ENCODE results near the gene PPP2R2B.
A peak's percentile ranks its signal among the peaks of the same experiment; 100 is the strongest.

PPP2R2B gene

GRCh38 chr5:146797658-146798057, 80.9 kb downstream of the PPP2R2B start:
- peaks cover 54% of the 10 kb centered on the region for H3K4me1 ChIP-seq (ENCODE audit: control insufficient read depth, insufficient read depth, low read length)
- no peaks in the 10 kb centered on the region for H3K27me3 ChIP-seq (ENCODE audit: control insufficient read depth, insufficient read depth, low read length)
- H3K9ac ChIP-seq (ENCODE audit: low read depth, low read length), result no peak overlapping the region
- H3K4me3 ChIP-seq (ENCODE audit: low read depth, low read length), result no peak overlapping the region
- H3K27ac ChIP-seq (ENCODE audit: low read depth, low read length), result peak overlapping the region; percentile 69
- no peaks in the 10 kb centered on the region for H3K9me3 ChIP-seq (ENCODE audit: control insufficient read depth, insufficient read depth, low read length)
- no peaks in the 10 kb centered on the region for H3K36me3 ChIP-seq (ENCODE audit: control insufficient read depth, insufficient read depth, low read length)

- H3K9me3 ChIP-seq (ENCODE audit: control insufficient read depth, insufficient read depth, low read length), result no peaks in the 10 kb centered on the region
- no peak overlapping the region for H3K4me3 ChIP-seq (ENCODE audit: low read depth, low read length)
- no peak overlapping the region for H3K9ac ChIP-seq (ENCODE audit: low read depth, low read length)
- H3K27ac ChIP-seq (ENCODE audit: low read depth, low read length), result peak overlapping the region; percentile 69
- H3K27me3 ChIP-seq (ENCODE audit: control insufficient read depth, insufficient read depth, low read length), result no peaks in the 10 kb centered on the region
- no peaks in the 10 kb centered on the region for H3K36me3 ChIP-seq (ENCODE audit: control insufficient read depth, insufficient read depth, low read length)
- peaks cover 48% of the 10 kb centered on the region for H3K4me1 ChIP-seq (ENCODE audit: control insufficient read depth, insufficient read depth, low read length)
These were observed 81.6 kb downstream of the PPP2R2B start for GRCh38 chr5:146796911-146797310.

- H3K27ac ChIP-seq (ENCODE audit: low read depth, low read length), result no peak overlapping the region
- peaks cover 51% of the 10 kb centered on the region for H3K4me1 ChIP-seq (ENCODE audit: control insufficient read depth, insufficient read depth, low read length)
- no peaks in the 10 kb centered on the region for H3K27me3 ChIP-seq (ENCODE audit: control insufficient read depth, insufficient read depth, low read length)
- H3K4me3 ChIP-seq (ENCODE audit: low read depth, low read length), result no peak overlapping the region
- no peak overlapping the region for H3K9ac ChIP-seq (ENCODE audit: low read depth, low read length)
- H3K9me3 ChIP-seq (ENCODE audit: control insufficient read depth, insufficient read depth, low read length), result no peaks in the 10 kb centered on the region
- no peaks in the 10 kb centered on the region for H3K36me3 ChIP-seq (ENCODE audit: control insufficient read depth, insufficient read depth, low read length)
These were observed 82.4 kb downstream of the PPP2R2B start for GRCh38 chr5:146796144-146796543.

DNA sequence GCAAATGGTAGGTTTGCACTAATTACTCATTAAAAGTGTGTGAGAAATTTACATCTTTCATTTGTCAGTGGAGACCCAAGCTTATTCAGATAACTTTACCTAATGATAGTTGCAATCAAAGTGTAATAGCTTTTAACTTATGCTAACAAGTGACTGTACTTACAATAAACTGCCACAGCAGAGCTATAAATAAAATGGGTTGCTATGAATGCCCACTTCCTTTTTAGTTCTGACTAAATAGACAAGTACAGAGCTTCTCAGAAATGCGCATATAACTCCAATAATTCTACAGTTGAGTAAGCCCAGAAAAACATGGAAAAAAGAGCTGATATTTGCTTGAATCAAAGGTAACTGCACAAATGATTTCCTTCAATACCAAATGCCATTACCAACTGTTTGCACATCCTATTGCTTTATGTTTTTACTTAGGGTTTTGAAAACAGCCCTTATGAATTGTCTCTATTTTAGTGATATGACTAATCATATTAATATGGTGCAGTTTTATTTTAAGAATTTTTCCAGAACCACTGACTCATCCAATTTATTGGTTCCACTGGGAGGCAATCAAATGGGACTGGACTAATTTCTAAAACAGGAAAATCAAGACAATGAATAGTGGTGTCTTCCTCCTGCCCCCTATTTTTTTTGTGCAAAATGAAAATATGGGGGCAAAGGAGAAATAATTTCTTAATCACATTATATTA, 84.1 kb downstream of the PPP2R2B start:
- Histone ChIP-seq H3K4me3 (ENCODE audit: low read depth, low read length) (no peak overlapping the region), H3K27ac (ENCODE audit: low read depth, low read length) (no peak overlapping the region), H3K27me3 (ENCODE audit: control insufficient read depth, insufficient read depth, low read length) (no peaks in the 10 kb centered on the region), H3K4me1 (ENCODE audit: control insufficient read depth, insufficient read depth, low read length) (peaks cover 64% of the 10 kb centered on the region), H3K9ac (ENCODE audit: low read depth, low read length) (no peak overlapping the region), H3K9me3 (ENCODE audit: control insufficient read depth, insufficient read depth, low read length) (no peaks in the 10 kb centered on the region), H3K36me3 (ENCODE audit: control insufficient read depth, insufficient read depth, low read length) (no peaks in the 10 kb centered on the region)

DNA sequence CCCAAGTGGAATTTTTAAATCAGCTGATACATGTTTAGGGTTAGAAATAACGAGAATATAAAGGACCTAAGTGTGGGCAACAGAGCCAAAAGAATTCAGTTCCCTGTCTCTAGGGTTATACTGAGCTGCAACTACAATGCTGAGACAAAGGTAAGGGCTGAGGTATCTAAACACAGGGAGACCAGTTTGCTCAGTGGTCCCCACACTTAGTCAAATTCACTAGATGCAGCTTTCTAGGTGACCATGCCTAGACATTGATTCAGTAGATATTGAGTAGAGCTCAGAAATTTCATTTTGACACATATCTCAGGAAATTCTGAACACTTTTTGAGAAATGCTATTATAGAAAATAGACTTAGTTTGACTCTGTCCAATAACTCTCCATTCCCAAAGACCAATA, 84.8 kb downstream of the PPP2R2B start:
- Histone ChIP-seq H3K36me3 (ENCODE audit: control insufficient read depth, insufficient read depth, low read length) (no peaks in the 10 kb centered on the region), H3K9ac (ENCODE audit: low read depth, low read length) (no peak overlapping the region)

GRCh38 chr5:146791471-146791870, 87.1 kb downstream of the PPP2R2B start:
- no peaks in the 10 kb centered on the region for H3K9me3 ChIP-seq (ENCODE audit: control insufficient read depth, insufficient read depth, low read length)
- no peak overlapping the region for H3K9ac ChIP-seq (ENCODE audit: low read depth, low read length)
- H3K27me3 ChIP-seq (ENCODE audit: control insufficient read depth, insufficient read depth, low read length), result no peaks in the 10 kb centered on the region
- no peaks in the 10 kb centered on the region for H3K36me3 ChIP-seq (ENCODE audit: control insufficient read depth, insufficient read depth, low read length)
- H3K27ac ChIP-seq (ENCODE audit: low read depth, low read length), result no peak overlapping the region
- H3K4me1 ChIP-seq (ENCODE audit: control insufficient read depth, insufficient read depth, low read length), result peaks cover 57% of the 10 kb centered on the region
- no peak overlapping the region for H3K4me3 ChIP-seq (ENCODE audit: low read depth, low read length)

More for the DNA sequence above, 84.8 kb downstream of the PPP2R2B start:
- Histone ChIP-seq H3K27ac (ENCODE audit: low read depth, low read length) (no peak overlapping the region), H3K9me3 (ENCODE audit: control insufficient read depth, insufficient read depth, low read length) (no peaks in the 10 kb centered on the region), H3K4me1 (ENCODE audit: control insufficient read depth, insufficient read depth, low read length) (peaks cover 63% of the 10 kb centered on the region), H3K4me3 (ENCODE audit: low read depth, low read length) (no peak overlapping the region), H3K27me3 (ENCODE audit: control insufficient read depth, insufficient read depth, low read length) (no peaks in the 10 kb centered on the region)

GRCh38 chr5:146789712-146790653, 88.6 kb downstream of the PPP2R2B start:
- Histone ChIP-seq H3K9me3 (ENCODE audit: control insufficient read depth, insufficient read depth, low read length) (no peaks in the 10 kb centered on the region), H3K9ac (ENCODE audit: low read depth, low read length) (peak overlapping the region; percentile 41; the same call in 1 of the 2 replicates), H3K4me3 (ENCODE audit: low read depth, low read length) (peak overlapping the region; percentile 48; the same call in 1 of the 2 replicates), H3K27ac (ENCODE audit: low read depth, low read length) (peak overlapping the region; percentile 91), H3K4me1 (ENCODE audit: control insufficient read depth, insufficient read depth, low read length) (peaks cover 48% of the 10 kb centered on the region), H3K27me3 (ENCODE audit: control insufficient read depth, insufficient read depth, low read length) (no peaks in the 10 kb centered on the region), H3K36me3 (ENCODE audit: control insufficient read depth, insufficient read depth, low read length) (no peaks in the 10 kb centered on the region)

- peak overlapping the region; percentile 91 for H3K27ac ChIP-seq (ENCODE audit: low read depth, low read length)
- H3K27me3 ChIP-seq (ENCODE audit: control insufficient read depth, insufficient read depth, low read length), result no peaks in the 10 kb centered on the region
- peak overlapping the region; percentile 48 for H3K4me3 ChIP-seq (ENCODE audit: low read depth, low read length)
- peak overlapping the region; percentile 41 for H3K9ac ChIP-seq (ENCODE audit: low read depth, low read length)
- H3K4me1 ChIP-seq (ENCODE audit: control insufficient read depth, insufficient read depth, low read length), result peaks cover 48% of the 10 kb centered on the region
- H3K36me3 ChIP-seq (ENCODE audit: control insufficient read depth, insufficient read depth, low read length), result no peaks in the 10 kb centered on the region
- no peaks in the 10 kb centered on the region for H3K9me3 ChIP-seq (ENCODE audit: control insufficient read depth, insufficient read depth, low read length)
These were observed 89.7 kb downstream of the PPP2R2B start for GRCh38 chr5:146788898-146789297.

DNA sequence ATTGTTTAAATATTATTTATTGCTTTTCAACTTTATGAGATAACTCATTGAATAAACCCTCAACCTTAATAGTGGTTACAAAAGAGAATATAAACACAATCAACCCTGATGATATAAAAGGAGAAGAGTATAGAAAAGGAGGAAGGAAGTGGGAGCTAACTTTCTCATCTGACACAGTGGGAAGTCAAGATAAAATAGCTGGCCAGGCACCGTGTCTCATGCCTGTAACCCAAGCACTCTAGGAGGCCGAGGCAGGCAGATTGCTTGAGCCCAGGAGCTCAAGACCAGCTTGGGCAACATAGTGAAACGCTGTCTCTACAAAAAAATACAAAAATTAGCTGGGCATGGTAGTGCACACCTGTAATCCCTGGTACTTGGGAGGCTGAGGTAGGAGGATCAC, 93.5 kb downstream of the PPP2R2B start:
- Histone ChIP-seq H3K36me3 (ENCODE audit: control insufficient read depth, insufficient read depth, low read length) (no peaks in the 10 kb centered on the region), H3K27ac (ENCODE audit: low read depth, low read length) (no peak overlapping the region), H3K27me3 (ENCODE audit: control insufficient read depth, insufficient read depth, low read length) (no peaks in the 10 kb centered on the region), H3K9ac (ENCODE audit: low read depth, low read length) (no peak overlapping the region), H3K4me1 (ENCODE audit: control insufficient read depth, insufficient read depth, low read length) (peaks cover 34% of the 10 kb centered on the region), H3K4me3 (ENCODE audit: low read depth, low read length) (no peak overlapping the region), H3K9me3 (ENCODE audit: control insufficient read depth, insufficient read depth, low read length) (no peaks in the 10 kb centered on the region)

GRCh38 chr5:146781157-146781556, 97.4 kb downstream of the PPP2R2B start:
- no peaks in the 10 kb centered on the region for H3K36me3 ChIP-seq (ENCODE audit: control insufficient read depth, insufficient read depth, low read length)
- H3K9ac ChIP-seq (ENCODE audit: low read depth, low read length), result no peak overlapping the region
- H3K9me3 ChIP-seq (ENCODE audit: control insufficient read depth, insufficient read depth, low read length), result no peaks in the 10 kb centered on the region
- H3K4me1 ChIP-seq (ENCODE audit: control insufficient read depth, insufficient read depth, low read length), result peaks cover 17% of the 10 kb centered on the region
- H3K27ac ChIP-seq (ENCODE audit: low read depth, low read length), result no peak overlapping the region
- H3K4me3 ChIP-seq (ENCODE audit: low read depth, low read length), result no peak overlapping the region
- no peaks in the 10 kb centered on the region for H3K27me3 ChIP-seq (ENCODE audit: control insufficient read depth, insufficient read depth, low read length)
